T47D (cell line): ENCODE data around the gene NUDC.
A peak's percentile ranks its signal among the peaks of the same experiment; 100 is the strongest.
"Not testable (repeated sequence)": the region's sequence is repeated elsewhere in the genome, so short reads cannot be mapped to it uniquely, and the experiment has no call there.

Experiments
- DNase-seq, 2 experiments: peaks; one replicate each; pipeline versions ENCODE4 v3.0.0 to v3.0.0-alpha.2; 2011 to 2012; ENCODE audit warnings: low read depth in 1 of 2, low spot score in 1 of 2
- JUND ChIP-seq: IDR thresholded peaks from 2 replicates; pipeline ENCODE4 v1.6.1; 2012; ENCODE audit warnings: low read depth
- in situ Hi-C: cut with HindIII; loops from 2 replicates; pipeline ENCODE4 v1.10.0; 2016; ENCODE audit warnings: low sequenced_read_pairs, low pct_unique_long_range_greater_than_20kb

The NUDC gene

GRCh38 chr1:26921540-26922430, at the start of gene NUDC:
Gene NUDC, plus strand, starts transcription at chr1:26921743. Its CDS starts 106 bp downstream, at chr1:26921849.
- in situ Hi-C loops, result no loop called here
- peak; percentile 85 to 96 for DNase-seq
- TF ChIP-seq JUND, result no peak

GRCh38 chr1:26873097-26873496, 48.4 kb upstream of the NUDC start:
- in situ Hi-C loops, DNase-seq: not testable (repeated sequence)

- no peak for DNase-seq
- in situ Hi-C loops, result no loop called here
- no peak for TF ChIP-seq JUND
These were observed 46.6 kb upstream of the NUDC start for GRCh38 chr1:26874896-26875295.

- no peak for DNase-seq
- TF ChIP-seq JUND, result no peak
- in situ Hi-C loops, result no loop called here
These were observed 44.2 kb upstream of the NUDC start for GRCh38 chr1:26877326-26877725.

- TF ChIP-seq JUND, result no peak
- no peak for DNase-seq
- in situ Hi-C loops, result no loop called here
These were observed 41.8 kb upstream of the NUDC start for GRCh38 chr1:26879793-26880192.

GRCh38 chr1:26881611-26882010, 39.9 kb upstream of the NUDC start:
- DNase-seq, in situ Hi-C loops: not testable (repeated sequence)

- TF ChIP-seq JUND, result no peak
- no peak for DNase-seq
- in situ Hi-C loops, result no loop called here
These were observed 38.7 kb upstream of the NUDC start for GRCh38 chr1:26882696-26883463.

GRCh38 chr1:26887125-26887524, 34.4 kb upstream of the NUDC start:
- in situ Hi-C loops, result no loop called here
- peak; percentile 24 to 46 for DNase-seq

GRCh38 chr1:26888231-26888630, 33.3 kb upstream of the NUDC start:
- TF ChIP-seq JUND, result no peak
- in situ Hi-C loops, result no loop called here
- no peak for DNase-seq

More at GRCh38 chr1:26887125-26887524, 34.4 kb upstream of the NUDC start:
- no peak for TF ChIP-seq JUND

GRCh38 chr1:26889551-26890466, 31.7 kb upstream of the NUDC start, which contains the start of gene GPN2:
Gene GPN2, minus strand, starts transcription at chr1:26890283. Its CDS starts 187 bp downstream, at chr1:26890096.
- no peak for TF ChIP-seq JUND
- in situ Hi-C loops, result no loop called here
- DNase-seq, result peak; percentile 64 to 72

- DNase-seq, result no peak
- in situ Hi-C loops, result no loop called here
- no peak for TF ChIP-seq JUND
These were observed 31.1 kb upstream of the NUDC start for GRCh38 chr1:26890467-26890796.

GRCh38 chr1:26894263-26894662, 27.3 kb upstream of the NUDC start:
- DNase-seq, result no peak
- in situ Hi-C loops, result no loop called here
- no peak for TF ChIP-seq JUND
